Hematopoietic multipotent progenitor cell treated with erythropoietin and hydrocortisone succinate and interleukin-3 and kit ligand, for 17 days (in vitro differentiated cells): Measurements from ENCODE around the gene HOXC9.

Experiments used
- DNase-seq: peaks from one replicate; pipeline ENCODE4 v3.0.0-alpha.2; 2015; ENCODE audit warnings: low spot score

The HOXC9 gene

DNA sequence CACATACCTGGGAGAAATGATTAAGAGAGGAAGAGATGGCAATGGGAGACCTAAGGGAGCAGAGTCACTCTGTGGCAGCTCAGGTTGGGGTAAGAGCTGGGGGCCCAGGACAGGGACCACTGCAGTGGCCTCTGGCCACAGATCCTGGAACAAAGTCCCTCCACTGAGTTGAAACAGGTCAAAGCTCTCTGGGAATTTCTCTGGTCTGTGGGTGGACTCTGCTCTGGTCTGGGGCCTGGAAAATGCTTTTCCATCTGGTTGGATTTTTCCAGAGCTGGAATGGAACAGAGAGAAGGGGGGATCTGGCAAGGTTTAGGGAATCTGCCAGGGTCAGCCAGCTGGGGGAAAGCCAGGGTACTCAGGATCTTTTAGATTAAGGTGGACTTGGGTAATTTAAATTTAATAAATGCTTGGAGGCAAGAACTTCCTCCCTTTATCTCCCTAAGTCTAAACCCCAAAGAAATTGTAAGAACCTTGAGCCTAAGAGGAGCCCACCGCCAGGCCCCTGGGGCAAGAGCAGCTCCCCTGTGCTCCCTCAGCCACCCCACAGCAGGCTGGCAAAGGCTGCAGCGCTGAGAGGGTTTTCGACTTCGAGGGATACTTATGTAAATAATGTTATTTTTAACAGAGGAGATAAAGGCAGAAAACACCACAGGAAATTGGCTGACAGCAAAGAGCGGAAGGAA, 11.3 kb upstream of the HOXC9 start:
- DNase-seq = no peak

- DNase-seq = no peak
Observed at GRCh38 chr12:53989227-53990113, 10.5 kb upstream of the HOXC9 start.

DNA sequence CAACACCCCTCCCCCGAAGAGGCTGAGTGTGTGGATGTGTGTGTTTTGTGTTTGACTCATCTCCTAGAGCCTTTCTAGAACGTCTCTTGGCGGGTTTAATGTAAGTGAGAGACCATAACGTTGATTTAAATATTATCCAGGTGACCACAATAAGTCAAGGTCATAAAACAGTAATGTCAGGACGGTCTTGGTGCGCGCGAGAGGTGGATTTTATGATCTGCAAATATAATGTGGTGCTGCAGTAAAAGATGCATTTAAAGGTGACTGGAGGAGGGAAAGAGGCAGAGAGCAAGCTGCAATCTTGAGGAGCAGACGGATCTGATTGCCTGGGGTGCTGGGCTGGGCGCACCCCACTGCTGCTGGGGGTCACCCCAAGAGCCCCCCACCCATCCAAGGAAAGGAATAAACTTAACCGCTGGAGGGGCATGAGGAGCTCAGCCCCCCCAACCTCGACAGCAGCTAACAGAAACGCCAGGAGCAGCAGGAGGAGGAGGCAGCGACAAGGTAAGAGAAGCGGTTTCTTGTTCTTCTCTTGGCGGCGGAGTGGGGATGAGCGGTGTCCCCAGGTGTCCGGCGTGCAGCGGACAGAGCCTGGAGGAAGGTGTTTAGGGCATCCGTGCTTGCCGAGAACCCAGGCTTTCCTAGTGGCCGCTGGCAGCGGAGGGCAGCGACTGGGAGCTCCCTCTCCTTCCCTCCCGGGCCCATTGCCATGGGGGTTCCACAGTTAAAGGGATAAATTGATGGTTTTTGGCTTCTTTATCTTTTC, 9.5 kb upstream of the HOXC9 start:
- no peak for DNase-seq

DNA sequence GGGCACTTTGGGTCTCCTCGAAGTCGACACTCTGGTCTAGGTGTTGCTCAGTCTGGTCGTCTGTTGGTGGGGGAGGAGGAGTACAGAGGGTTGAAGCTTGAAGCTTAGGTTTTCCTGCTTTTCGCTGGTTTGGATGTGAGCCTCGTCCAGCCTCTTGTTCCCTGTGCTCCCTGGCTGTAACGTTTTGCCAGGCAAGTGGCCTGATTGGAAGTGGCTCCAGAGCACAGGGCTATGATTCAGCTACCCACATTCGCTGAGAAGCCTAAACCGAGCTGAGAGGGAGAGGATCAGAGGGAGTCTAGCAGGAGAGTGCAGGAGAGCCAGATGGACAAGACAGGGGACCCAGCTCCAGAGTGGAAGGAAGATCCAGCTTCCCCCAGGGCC, 8.9 kb upstream of the HOXC9 start:
- no peak for DNase-seq

GRCh38 chr12:53992377-53992889, 7.5 kb upstream of the HOXC9 start:
- no peak for DNase-seq

- DNase-seq = no peak
Observed at GRCh38 chr12:53993162-53994008, 6.6 kb upstream of the HOXC9 start.

DNA sequence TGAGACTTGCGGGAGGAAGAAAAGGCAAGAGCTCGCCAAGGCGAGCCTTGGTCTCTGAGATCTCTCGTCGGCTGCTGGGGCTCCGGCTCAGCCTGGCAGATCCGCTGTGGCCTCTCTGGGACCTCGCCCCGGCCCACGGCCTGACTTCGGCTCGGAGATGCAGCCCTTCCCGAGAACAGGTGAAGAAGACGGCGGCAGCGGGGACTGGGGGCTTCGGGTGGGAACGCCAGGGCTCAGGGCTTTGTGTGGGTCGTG, 6.0 kb upstream of the HOXC9 start:
- DNase-seq = no peak

- DNase-seq = no peak
Observed at GRCh38 chr12:53994264-53995001, 5.5 kb upstream of the HOXC9 start.

GRCh38 chr12:53995002-53995377, 5.0 kb upstream of the HOXC9 start:
- DNase-seq = no peak

GRCh38 chr12:53995378-53996239, 4.4 kb upstream of the HOXC9 start:
- no peak for DNase-seq

GRCh38 chr12:53996240-53997203, 3.4 kb upstream of the HOXC9 start:
- DNase-seq = no peak

GRCh38 chr12:53997204-53998109, 2.5 kb upstream of the HOXC9 start:
- no peak for DNase-seq

GRCh38 chr12:53998110-53998899, 1.7 kb upstream of the HOXC9 start:
- no peak for DNase-seq

- DNase-seq = no peak
Observed at GRCh38 chr12:53998900-53999236, 1.1 kb upstream of the HOXC9 start.

DNA sequence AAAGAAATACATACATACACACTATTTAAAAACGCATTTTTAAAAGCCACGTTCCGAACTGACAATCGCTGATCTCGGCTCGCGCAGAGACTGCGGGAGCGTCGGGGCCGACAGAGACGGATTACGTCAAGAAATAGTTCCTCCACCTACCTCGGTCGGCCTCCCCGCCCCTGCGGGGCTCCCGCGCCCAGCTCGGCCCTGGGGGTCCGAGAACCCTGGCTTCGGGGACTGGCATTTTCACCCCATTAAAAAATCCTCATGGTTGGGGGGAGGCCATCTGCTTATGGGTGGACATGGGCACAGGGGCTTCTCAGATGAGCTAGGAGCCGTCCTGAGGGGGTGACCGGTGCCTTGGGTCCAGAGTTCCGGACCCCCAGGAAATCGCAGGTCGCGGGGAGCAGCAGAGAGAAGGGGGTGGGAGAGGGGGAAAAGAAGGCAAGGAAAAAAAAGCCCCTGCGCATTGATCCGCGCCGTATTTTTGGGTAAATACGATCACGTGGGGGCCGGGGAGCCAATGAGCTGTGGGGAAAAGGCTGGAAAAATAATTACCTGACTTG, 324 bp upstream of the HOXC9 start:
- DNase-seq = no peak

DNA sequence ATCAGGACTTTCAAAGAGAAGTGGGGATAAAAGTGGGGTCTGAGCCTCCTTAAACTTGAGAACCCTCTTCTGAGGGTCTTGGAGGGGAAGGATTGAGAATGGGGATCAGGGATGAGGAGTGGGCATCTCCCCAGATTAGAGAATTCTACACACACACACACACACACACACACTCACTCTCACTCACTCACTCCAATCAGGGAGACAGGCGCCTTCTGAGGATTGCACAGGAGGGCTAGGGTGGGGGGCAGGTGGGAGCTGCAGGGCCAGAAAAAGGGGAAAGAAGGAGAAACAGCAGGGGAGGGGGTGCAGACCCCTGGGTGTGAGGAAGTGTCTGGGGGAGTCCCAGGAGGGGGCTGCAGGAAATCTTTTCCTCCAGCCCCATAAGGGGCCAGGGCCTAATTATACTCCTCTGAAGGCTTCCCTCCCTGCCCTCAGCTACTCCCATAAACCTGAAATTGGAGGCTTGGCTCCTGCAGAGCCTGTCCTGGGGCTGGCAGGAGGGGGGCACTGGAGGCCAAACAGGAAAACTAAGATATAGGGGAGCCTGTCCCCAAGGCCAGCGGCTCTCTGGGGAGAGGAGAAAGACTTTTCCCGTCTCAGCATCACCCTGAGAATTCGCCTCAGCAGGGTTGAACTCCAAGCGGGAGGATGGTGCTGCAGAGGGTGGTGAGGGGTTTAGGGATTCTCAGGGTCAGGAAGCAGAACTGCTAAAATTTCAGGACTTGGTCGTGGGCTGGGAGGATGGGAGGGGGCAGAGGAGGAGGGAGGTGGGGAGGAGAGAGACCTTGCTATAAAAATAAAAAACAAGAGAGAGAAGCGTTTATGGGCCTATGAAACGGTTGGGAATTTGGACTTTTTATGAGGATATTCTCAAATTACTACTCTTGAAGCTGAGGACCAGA, 1.6 kb downstream of the HOXC9 start:
- DNase-seq = no peak
